BJ (cell line): ENCODE data around the gene BTBD10. TPM values are rescaled to one million over a fixed set of nuclear protein-coding genes. Genes with fewer than 3 reads are reported as not detected.

Experiments
- CTCF ChIA-PET: fragments of 350-600 bp; formaldehyde crosslinking; extraction: SDS; loops from one replicate; lab custom pipeline; 2021; ENCODE audit warnings: antibody characterized with exemption, inconsistent platforms; lab: Yijun Ruan, JAX
- POLR2A ChIA-PET: fragments of 300-600 bp; sonication (Branson Sonifier 250); formaldehyde crosslinking; extraction: SDS; loops from one replicate; lab custom pipeline; 2021; ENCODE audit warnings: antibody characterized with exemption; lab: Charles Lee
- DNase-seq: peaks from one replicate; pipeline ENCODE4 v3.0.0-alpha.2; 2011; ENCODE audit warnings: low read depth
- H3K27me3 ChIP-seq: 2 replicates; pipeline ENCODE4 v1.6.0; 2011; ENCODE audit warnings: low read length; ENCODE audit not compliant: control insufficient read depth, insufficient read depth
- H3K36me3 ChIP-seq: 2 replicates; pipeline ENCODE4 v1.5.1; 2011; ENCODE audit warnings: low read length; ENCODE audit not compliant: control insufficient read depth, insufficient read depth
- H3K4me3 ChIP-seq: 2 replicates; pipeline ENCODE4 v1.5.1; 2011; ENCODE audit warnings: low read depth, mild to moderate bottlenecking, control low read depth, low read length
- CTCF ChIP-seq: IDR thresholded peaks from 2 replicates; pipeline ENCODE4 v1.5.1; 2011; ENCODE audit warnings: low read depth, mild to moderate bottlenecking, control low read depth, inconsistent platforms, low read length, moderate library complexity; ENCODE audit not compliant: insufficient read depth
- polyA plus RNA-seq: library from polyadenylated mRNA; depleted of rRNA; stranded (reverse); fragments of >200 nt; gene quantifications from 2 replicates; pipeline ENCODE4 v1.2.3, GENCODE V29; 2011

BTBD10 gene
- polyA plus RNA-seq, 1 experiment, result 26.9 TPM

- no peaks in the 10 kb centered on the region for H3K27me3 ChIP-seq
- H3K36me3 ChIP-seq, result no peaks in the 10 kb centered on the region
- no peak for DNase-seq
- ChIA-PET POLR2A (no interaction called here), CTCF (interaction anchor here (0.6 to 5.4 kb wide), 30 partner anchors 9 to 891 kb away, joined by 3 to 95 read pairs (median 5); no protein-coding TSS in a partner anchor)
- H3K4me3 ChIP-seq, result no peak overlapping the region
- peak; percentile 79 for TF ChIP-seq CTCF
Observed at GRCh38 chr11:13343931-13344717, 118.9 kb downstream of the BTBD10 start.

GRCh38 chr11:13343067-13343466, 120.0 kb downstream of the BTBD10 start:
- Histone ChIP-seq H3K27me3 (no peaks in the 10 kb centered on the region), H3K36me3 (no peaks in the 10 kb centered on the region), H3K4me3 (no peak overlapping the region)
- TF ChIP-seq CTCF, result no peak
- POLR2A ChIA-PET, result interaction anchor here (0.6 kb wide), 1 partner anchor 81 kb away, joined by 3 read pairs; no protein-coding TSS in a partner anchor
- DNase-seq, result no peak
- CTCF ChIA-PET, result interaction anchor here (0.6 to 5.4 kb wide), 22 partner anchors 8 to 175 kb away, joined by 3 to 95 read pairs (median 5); no protein-coding TSS in a partner anchor

- H3K36me3 ChIP-seq, result no peaks in the 10 kb centered on the region
- POLR2A ChIA-PET, result no interaction called here
- DNase-seq, result no peak
- TF ChIP-seq CTCF, result no peak
- CTCF ChIA-PET, result interaction anchor here (7.0 kb wide), 1 partner anchor 132 kb away, joined by 93 read pairs; no protein-coding TSS in a partner anchor
- H3K27me3 ChIP-seq, result no peaks in the 10 kb centered on the region
- no peak overlapping the region for H3K4me3 ChIP-seq
Observed at GRCh38 chr11:13341026-13341425, 122.0 kb downstream of the BTBD10 start.

GRCh38 chr11:13339195-13340153, 123.5 kb downstream of the BTBD10 start:
- CTCF ChIA-PET, result interaction anchor here (0.9 to 8.7 kb wide), 6 partner anchors 23 to 130 kb away, joined by 3 to 93 read pairs (median 5); no protein-coding TSS in a partner anchor
- no peak for TF ChIP-seq CTCF
- Histone ChIP-seq H3K27me3 (no peaks in the 10 kb centered on the region), H3K36me3 (no peaks in the 10 kb centered on the region), H3K4me3 (no peak overlapping the region)
- POLR2A ChIA-PET, result no interaction called here
- DNase-seq, result peak; percentile 61
